Left colon (tissue), 2 donors: ENCODE data around the gene PANK2. TPM values are rescaled to one million over a fixed set of nuclear protein-coding genes. Genes with fewer than 3 reads are reported as not detected.
"Not testable (repeated sequence)": the region's sequence is repeated elsewhere in the genome, so short reads cannot be mapped to it uniquely, and the experiment has no call there.

Experiments
- ATAC-seq: fragments of 200-7000 bp; cut with Tn5 transposase; one replicate; pipeline ENCODE4 v1.9.1; 2020; ENCODE audit warnings: mild to moderate bottlenecking, moderate library complexity
- DNase-seq, 2 donors: peaks; one replicate each; pipeline ENCODE4 v3.0.0-alpha.2; 2020
- intact Hi-C, 2 donors: fragments of 100-400 bp; cut with DNase I in 1 of 2; cut with micrococcal nuclease in 1 of 2; formaldehyde crosslinking; loops; one replicate each; pipeline versions ENCODE4 v1.11.2 to v1.14.0; 2022; cut with DNase I, micrococcal nuclease
- total RNA-seq, 2 donors: library from RNA; stranded (reverse); fragmentation: NEBNext Ultra II Directional; extraction: Animal tissue kit (Norgen Biotek cat#: 25700); gene quantifications; one replicate each; pipeline ENCODE4 v1.2.1, GENCODE V29; 2021
- donor health status: DM: no; HTN: no; CAD: no.
- donor health status: DM: yes; HTN: yes; CAD: no.

PANK2 gene
- total RNA-seq, 2 donors from 2014 or later = 26.9 to 28.8 TPM

DNA sequence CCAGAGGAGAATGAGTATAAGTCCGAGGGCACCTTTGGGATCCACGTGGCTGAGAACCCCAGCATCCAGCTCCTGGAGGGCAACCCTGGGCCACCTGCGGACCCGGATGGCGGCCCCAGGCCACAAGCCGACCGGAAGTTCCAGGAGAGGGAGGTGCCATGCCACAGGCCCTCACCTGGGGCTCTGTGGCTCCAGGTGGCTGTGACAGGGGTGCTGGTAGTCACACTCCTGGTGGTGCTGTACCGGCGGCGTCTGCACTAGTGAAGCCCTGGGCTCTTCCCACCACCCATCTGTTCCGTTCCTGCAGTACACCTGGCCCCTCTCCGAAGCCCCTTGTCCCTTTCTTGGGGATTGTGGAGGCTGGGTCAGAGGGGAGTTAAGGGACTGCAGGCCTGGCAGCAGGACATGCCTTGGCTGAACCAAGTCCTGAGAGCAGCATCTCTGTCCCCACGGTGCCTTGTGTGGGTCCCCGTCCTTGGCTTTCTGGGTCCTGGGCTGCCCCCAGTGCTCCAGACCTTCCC lies 23.2 kb upstream of the PANK2 start:
- DNase-seq (no peak), ATAC-seq (no peak)
- intact Hi-C loops = no loop called here

DNA sequence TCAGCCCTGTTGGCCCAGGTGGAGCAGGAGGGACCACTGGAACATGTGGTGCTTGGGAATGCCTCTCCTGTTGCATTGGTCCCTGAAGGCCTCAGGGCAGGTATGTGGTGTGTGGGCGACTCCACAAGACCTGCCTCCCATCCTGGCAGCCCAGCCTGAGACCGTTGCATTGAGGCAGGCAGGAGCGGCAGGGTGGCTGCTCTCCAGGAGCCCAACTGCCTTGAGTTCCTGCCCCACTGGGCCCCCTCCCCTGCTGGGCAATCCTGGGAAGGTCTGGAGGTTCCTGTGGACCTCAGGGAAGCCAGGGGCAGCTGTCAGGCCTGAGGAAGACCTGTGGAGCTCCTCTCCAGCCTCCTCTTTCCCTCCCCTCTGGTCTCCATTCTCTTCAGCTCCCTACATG lies 22.7 kb upstream of the PANK2 start:
- DNase-seq (no peak), ATAC-seq (no peak)
- intact Hi-C loops = no loop called here

DNA sequence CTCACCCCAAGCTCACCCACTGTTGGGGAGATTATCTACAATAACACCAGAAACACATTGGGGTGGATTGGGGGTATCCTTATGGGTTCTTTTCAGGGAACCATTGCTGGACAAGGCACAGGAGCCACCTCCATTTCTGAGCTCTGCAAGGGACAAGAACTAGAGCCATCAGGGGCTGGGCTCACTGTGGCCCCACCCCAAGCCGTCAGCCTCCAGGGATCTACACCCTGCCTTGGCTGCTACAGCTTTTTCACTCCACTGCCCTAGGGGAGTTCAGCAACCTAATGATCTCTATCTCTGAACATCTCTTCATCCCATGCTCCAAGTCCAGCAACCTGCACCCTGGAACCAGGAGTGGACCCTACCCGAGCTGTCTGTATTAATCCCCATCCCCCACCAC lies 21.4 kb upstream of the PANK2 start:
- intact Hi-C loops = no loop called here
- ATAC-seq (peak; percentile 14), DNase-seq (no peak)

DNA sequence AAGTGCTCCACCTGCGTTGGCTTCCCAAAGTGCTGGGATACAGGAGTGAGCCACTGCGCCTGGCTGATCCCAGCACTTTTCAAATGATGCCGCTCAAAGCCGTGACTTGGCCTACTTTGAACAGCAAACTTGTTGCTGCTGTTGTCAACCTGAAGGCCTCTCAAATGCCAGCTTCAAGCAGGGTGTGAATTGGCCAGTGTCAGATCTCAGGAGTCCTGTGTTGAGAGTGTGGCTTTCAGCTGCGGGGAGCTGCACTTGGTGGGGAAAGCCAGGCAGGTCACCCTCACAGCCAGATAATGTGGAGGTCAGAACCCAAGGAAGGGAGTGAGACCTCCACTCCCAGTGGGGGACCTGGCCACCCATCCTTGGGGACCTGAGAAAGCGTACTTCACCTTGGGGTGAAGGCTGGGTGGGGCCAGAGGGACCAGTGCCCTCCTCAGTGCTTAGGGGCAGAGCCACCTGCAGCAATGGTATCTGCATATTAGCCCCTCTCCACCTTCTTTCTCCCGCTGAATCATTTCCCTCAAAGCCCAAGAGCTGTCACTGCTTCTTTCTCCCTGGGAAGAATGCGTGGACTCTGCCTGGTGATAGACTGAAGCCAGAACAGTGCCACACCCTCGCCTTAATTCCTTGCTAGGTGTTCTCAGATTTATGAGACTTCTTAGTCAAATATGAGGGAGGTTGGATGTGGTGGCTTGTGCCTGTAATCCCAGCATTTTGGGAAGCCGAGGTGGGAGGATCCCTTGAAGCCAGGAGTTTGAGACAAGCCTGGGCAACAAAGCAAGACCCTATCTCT lies 19.1 kb upstream of the PANK2 start:
- ATAC-seq (peak; percentile 55), DNase-seq (no peak)
- intact Hi-C loops = loop anchor here in 1 of 2 donors (10.0 kb wide), 1 partner anchor 65 kb away; no protein-coding TSS in a partner anchor

DNA sequence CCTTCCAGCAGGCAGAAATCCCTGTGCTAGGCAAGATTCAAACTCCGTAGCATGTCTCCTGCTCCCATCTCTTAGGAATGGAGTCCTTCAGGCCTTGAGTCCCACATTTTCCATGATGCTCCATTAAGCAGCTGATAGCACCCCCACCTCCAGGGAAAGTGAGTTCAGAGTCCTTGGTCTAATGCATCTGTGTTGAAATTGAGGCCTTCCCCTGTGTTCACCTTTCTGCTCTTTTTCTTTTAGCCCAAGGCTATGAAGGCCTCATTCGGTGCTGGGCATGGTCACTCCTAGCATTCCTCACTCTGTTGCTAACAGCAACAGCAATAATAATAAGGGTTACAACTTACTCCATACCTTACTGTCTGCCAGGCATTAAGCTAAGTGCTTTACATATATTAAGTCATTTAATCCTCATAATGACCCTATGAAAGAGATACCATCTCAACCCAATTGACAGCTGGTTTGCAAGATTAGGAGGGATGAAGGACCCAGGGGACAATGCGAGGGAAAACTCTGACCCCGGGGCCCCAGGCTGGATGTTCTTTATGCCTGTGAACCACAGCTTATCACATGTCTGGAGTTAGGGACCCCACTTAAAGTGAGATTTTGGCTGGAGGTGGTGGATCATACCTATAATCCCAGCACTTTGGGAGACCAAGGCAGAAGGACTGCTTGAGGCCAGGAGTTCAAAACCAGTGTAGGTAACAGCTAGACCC lies 17.5 kb upstream of the PANK2 start:
- intact Hi-C loops = loop anchor here in 1 of 2 donors (10.0 kb wide), 1 partner anchor 63 kb away; no protein-coding TSS in a partner anchor
- ATAC-seq (no peak), DNase-seq (no peak)

DNA sequence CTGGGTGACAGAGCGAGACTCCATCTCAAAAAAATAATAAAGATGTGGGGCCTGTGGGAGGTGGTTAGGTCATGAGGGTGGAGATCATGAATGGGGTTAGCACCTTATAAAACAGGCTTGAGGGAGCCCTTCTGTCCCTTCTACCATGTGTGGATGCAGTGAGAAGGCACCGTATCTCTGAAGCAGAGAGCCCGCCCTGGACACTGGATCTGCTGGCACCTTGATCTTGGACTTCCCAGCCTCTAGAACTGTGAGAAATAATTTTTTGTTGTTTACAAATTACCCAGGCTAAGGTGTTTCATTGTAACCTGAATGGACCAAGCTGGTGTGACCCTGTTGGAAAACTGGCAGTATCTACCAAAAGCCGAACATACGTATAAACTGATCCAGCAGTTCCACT lies 15.7 kb upstream of the PANK2 start:
- DNase-seq = no peak
- ATAC-seq = no peak
- intact Hi-C loops = loop anchor here in 1 of 2 donors (10.0 kb wide), 1 partner anchor 61 kb away; no protein-coding TSS in a partner anchor

DNA sequence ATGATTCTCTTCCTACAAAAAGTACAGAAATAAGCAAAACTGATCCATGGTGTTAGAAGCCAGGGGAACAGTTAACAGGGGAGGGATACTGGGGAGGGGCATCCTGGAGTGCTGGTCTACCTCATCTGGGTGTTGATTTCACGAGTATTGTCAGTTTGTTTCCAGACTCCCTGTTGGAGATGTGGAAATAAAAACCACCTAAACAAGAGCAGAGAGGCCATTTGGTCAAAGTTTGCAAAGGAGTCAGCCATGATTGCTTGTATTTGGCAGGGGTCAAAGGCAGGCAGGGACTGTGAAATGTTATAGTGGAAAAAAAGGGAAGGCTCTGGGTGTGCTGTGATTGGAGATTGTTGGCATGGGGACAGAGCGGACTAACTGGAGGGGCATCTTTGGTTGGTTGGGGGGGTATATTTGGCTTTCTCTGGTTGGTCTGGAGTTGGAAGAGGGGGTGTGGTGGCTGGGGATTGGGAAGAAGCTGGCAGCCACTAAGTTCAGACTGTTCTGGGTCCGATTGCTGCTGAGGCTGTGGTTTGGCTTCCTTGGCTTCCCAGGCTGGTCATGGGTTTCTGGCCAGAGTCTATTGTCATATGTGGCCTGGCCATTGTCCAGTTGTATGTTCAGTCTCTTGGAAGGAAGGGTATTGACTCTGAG lies 14.9 kb upstream of the PANK2 start:
- intact Hi-C loops = loop anchor here in 1 of 2 donors (10.0 kb wide), 1 partner anchor 60 kb away; no protein-coding TSS in a partner anchor
- ATAC-seq = no peak

DNA sequence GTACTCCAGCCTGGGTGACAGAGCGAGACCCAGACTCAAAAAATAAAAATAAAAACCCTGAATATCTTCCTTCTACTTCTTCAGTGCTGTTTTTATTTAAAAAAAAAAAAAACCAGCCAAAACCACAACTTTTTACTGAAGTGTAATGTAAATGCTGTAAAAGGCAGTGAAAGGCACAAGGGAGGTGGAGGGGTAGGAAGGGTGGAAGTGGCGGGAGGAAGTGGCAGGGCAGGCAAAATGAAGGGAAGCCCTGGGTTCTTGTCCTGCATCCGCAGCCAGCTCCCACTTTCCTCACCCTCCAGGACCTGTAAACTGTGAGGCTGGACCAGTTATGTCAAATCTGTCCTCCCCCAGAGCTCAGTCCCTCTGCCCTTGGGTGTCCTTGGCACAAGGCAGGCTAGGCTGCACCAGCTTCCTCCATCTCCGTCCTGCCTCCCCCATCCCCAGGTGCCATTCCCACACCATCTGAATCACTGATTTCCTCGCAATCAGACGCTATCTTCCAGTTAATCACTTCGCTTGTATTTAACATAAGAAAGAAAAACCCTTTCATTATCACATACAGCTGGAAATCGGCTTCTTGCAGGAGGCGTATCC lies 13.7 kb upstream of the PANK2 start:
- no peak for DNase-seq
- intact Hi-C loops = loop anchor here in 1 of 2 donors (10.0 kb wide), 1 partner anchor 59 kb away; no protein-coding TSS in a partner anchor
- ATAC-seq = peak; percentile 11

More for the DNA sequence above, 14.9 kb upstream of the PANK2 start:
- no peak for DNase-seq

DNA sequence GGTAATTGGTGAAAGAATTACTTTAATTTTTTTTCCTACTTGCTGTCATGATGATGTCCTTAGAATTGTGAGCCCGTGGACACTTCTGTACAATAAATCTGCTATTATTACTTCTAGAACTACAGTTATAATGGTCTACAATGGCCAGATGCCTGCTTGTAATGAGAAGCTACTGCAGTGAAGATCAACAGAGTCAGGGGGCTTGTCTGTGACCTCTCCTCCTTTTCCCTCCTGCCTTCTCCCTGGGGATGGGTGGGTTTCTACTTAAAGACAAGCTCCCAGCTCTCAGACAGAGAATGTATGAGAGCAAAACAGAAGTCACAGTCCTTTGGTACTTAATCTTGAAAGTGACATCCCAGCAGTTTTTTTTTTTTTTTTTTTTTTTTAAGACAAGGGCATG lies 13.2 kb upstream of the PANK2 start:
- intact Hi-C loops = loop anchor here in 1 of 2 donors (10.0 kb wide), 1 partner anchor 59 kb away; no protein-coding TSS in a partner anchor
- DNase-seq (no peak), ATAC-seq (no peak)

DNA sequence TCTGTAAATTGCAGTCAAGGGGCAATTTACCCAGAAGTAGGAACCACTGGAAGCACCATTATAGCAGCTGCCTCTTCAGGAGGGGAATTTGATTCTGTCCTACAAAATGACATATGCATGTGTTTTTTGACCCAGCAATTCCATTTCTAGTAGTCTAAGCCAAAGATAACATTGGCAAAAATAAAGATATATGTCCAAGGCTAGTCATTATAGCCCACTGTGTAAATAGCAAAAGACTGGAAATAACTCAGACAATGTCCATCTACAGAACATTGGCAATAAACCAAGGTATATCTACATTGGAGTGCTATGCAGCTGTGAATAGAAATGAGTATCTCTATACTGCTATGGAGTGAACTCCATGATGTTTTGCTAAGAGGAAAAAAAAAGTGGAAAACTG lies 12.5 kb upstream of the PANK2 start:
- DNase-seq (no peak), ATAC-seq (no peak)
- intact Hi-C loops = loop anchor here in 1 of 2 donors (10.0 kb wide), 1 partner anchor 58 kb away; no protein-coding TSS in a partner anchor

DNA sequence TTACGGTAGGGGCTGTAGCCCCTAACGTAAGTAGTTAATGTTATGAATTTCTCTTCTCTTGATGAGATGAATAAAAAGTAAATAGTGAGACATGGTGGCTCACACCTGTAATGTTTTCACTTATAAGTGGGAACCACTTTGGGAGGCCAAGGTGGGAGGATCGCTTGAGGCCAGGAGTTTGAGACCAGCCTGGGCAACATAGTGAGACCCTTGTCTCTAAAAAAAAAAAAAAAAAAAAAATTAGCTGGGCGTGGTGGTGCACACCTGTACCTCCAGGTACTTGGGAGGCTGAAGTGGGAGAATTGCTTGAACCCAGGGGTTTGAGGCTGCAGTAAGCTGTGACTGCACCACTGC lies 10.3 kb upstream of the PANK2 start:
- DNase-seq, ATAC-seq: not testable (repeated sequence)
- intact Hi-C loops = loop anchor here in 1 of 2 donors (10.0 kb wide), 1 partner anchor 56 kb away; no protein-coding TSS in a partner anchor

DNA sequence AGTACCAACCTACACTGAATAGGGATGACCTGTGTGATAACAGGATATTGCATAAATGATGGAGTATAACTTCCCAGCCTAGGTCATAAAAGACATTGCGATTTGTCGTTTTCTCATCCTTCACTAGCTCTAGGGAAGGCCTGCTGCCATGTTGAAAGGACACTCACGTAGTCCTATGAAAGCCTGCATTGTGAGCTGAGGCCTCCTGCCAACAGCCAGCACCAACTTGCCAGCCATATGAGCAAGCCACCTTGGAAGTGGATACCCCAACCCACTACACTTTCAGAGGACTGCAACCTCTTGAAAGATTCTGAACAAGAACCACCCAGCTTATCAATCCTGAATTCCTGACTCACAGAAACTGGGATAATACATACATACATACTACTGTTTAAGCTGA lies 3.5 kb upstream of the PANK2 start:
- DNase-seq (no peak), ATAC-seq (no peak)
- intact Hi-C loops = loop anchor here in 1 of 2 donors (10.0 kb wide), 1 partner anchor 199 kb away; no protein-coding TSS in a partner anchor

DNA sequence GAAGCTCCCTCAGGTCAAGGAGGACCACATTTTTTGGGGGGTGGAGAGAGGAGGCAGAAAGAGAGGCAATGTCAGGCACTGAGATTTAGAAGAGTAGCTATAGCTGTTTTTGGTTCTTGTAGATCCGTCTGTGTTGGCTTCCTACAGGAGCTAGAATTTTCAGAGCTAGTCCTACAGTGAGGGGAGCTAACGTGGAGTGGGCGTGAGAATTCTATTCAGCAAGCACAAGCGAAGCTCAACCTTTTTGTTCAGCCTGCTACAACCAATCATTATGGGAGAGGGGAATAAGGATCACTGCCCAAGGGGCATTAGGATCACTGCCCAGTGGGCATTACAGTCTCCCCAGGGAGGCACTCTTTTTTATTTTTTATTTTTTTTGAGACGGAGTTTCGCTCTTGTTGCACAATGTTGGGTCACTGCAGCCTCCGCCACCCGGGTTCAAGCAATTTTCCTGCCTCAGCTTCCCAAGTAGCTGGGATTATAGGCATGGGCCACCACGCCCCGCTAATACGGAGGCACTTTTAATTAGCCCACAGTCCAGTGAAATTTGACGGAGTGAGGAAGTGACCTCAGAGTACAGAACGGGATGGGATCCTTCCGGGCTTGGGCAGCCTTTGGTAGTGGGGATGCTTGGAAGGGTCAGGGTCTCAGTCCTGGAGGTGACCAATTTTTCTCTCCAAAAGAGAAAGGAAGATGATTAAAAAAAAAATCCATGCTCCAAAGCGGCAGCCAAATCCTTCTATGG lies 1.1 kb upstream of the PANK2 start:
- ATAC-seq (peak; percentile 19), DNase-seq (peak; percentile 27 to 47)
- intact Hi-C loops = loop anchor here in 1 of 2 donors (10.0 kb wide), 1 partner anchor 197 kb away; no protein-coding TSS in a partner anchor

DNA sequence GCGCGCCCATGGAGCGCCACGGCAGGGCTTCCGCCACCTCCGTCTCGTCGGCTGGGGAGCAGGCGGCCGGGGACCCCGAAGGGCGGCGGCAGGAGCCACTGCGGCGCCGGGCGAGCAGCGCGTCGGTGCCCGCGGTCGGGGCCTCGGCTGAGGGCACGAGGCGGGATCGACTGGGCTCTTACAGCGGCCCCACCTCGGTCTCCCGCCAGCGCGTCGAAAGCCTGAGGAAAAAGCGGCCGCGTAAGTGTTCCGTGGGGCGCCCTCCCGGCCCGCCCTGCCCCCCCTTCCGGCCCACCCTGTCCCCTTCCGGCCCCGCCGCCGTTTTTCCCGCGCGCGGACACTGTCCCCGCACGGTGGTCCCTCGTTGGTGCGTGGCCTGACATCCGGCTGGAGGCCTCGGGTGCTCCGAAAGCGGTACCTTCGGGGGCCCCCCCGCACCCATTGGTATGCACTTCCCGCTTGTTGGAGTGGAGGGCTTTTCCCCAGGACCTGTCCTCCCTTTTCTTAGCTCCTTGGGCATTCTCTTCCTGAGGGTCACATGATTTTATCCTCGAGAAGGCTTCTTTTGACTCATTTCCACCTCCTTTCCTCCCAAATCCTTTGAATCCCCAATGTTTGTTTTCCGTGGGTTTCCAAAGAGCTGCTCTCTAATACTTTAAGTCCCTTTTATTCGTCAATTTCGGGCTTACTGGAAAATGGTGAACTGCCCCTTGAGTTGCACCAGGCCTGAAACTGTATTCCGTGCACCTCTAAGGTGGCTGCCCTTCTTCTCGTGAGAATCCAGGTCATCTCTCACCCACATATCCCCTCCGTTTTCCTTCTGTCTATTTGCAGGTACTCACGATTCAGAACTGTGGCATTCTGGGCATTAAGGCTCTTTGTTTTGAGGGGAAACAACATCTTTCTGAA lies 556 bp downstream of the PANK2 start:
- intact Hi-C loops = loop anchor here in 1 of 2 donors (10.0 kb wide), 2 partner anchors 115 to 195 kb away; no protein-coding TSS in a partner anchor
- ATAC-seq = peak; percentile 17
- DNase-seq = peak; percentile 40 to 68

DNA sequence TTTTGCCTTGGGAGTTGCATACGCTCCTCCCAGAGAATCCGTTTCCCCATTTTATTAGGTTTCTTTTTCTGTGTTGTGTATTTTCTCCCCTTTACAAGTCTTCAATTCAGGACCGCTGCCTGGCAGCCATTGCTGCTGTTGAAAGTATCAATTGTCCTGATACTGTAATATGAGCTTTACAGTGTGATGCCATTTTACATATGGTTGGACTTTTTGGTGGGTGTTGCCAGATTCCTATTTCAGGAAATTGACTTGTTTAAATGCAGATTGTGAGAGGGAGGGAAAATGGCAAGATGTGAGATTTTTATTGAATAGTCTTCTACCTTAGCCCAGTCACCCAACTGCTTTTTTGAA lies 1.2 kb downstream of the PANK2 start:
- ATAC-seq (no peak), DNase-seq (no peak)
- intact Hi-C loops = loop anchor here in 1 of 2 donors (10.0 kb wide), 1 partner anchor 114 kb away; no protein-coding TSS in a partner anchor
